Measurements from ENCODE around the gene RBKS.
"Not testable (repeated sequence)": the region's sequence is repeated elsewhere in the genome, so short reads cannot be mapped to it uniquely, and the experiment has no call there.

Gene RBKS

GRCh38 chr2:27771202-27771547 is 119.0 kb downstream of the RBKS start:
- DNase-seq (ENCODE audit: low read depth in 4 of 4, low spot score in 1 of 4) = no peak

- no peak for DNase-seq (ENCODE audit: low read depth in 4 of 4, low spot score in 1 of 4)
Measured at GRCh38 chr2:27766287-27766661, 123.9 kb downstream of the RBKS start.

GRCh38 chr2:27765621-27766286 is 124.4 kb downstream of the RBKS start:
- peak; percentile 25 to 33 (median 28) for DNase-seq (ENCODE audit: low read depth in 4 of 4, low spot score in 1 of 4)

GRCh38 chr2:27764526-27764925 is 125.7 kb downstream of the RBKS start:
- not testable (repeated sequence) for DNase-seq (ENCODE audit: low read depth in 4 of 4, low spot score in 1 of 4)

- DNase-seq (ENCODE audit: low read depth in 4 of 4, low spot score in 1 of 4) = no peak
Measured at GRCh38 chr2:27763907-27764267, 126.3 kb downstream of the RBKS start.

GRCh38 chr2:27762951-27763906 is 127.0 kb downstream of the RBKS start:
- no peak for DNase-seq (ENCODE audit: low read depth in 4 of 4, low spot score in 1 of 4)

- no peak for DNase-seq (ENCODE audit: low read depth in 4 of 4, low spot score in 1 of 4)
Measured at GRCh38 chr2:27756544-27757498, 133.4 kb downstream of the RBKS start.

- DNase-seq (ENCODE audit: low read depth in 4 of 4, low spot score in 1 of 4) = no peak
Measured at GRCh38 chr2:27756091-27756490, 134.1 kb downstream of the RBKS start.

- no peak for DNase-seq (ENCODE audit: low read depth in 4 of 4, low spot score in 1 of 4)
Measured at GRCh38 chr2:27754831-27755230, 135.4 kb downstream of the RBKS start.

GRCh38 chr2:27754138-27754588 is 136.0 kb downstream of the RBKS start:
- DNase-seq (ENCODE audit: low read depth in 4 of 4, low spot score in 1 of 4) = peak; percentile 47 to 73 (median 58)

GRCh38 chr2:27752551-27753237 is 137.5 kb downstream of the RBKS start:
- DNase-seq (ENCODE audit: low read depth in 4 of 4, low spot score in 1 of 4) = no peak

GRCh38 chr2:27751377-27751776 is 138.8 kb downstream of the RBKS start:
- DNase-seq (ENCODE audit: low read depth in 4 of 4, low spot score in 1 of 4) = no peak

GRCh38 chr2:27748803-27749554 is 141.2 kb downstream of the RBKS start:
- not testable (repeated sequence) for DNase-seq (ENCODE audit: low read depth in 4 of 4, low spot score in 1 of 4)

GRCh38 chr2:27747827-27748352 is 142.3 kb downstream of the RBKS start:
- no peak for DNase-seq (ENCODE audit: low read depth in 4 of 4, low spot score in 1 of 4)

GRCh38 chr2:27746325-27746724 is 143.9 kb downstream of the RBKS start:
- no peak for DNase-seq (ENCODE audit: low read depth in 4 of 4, low spot score in 1 of 4)

- DNase-seq (ENCODE audit: low read depth in 4 of 4, low spot score in 1 of 4) = not testable (repeated sequence)
Measured at GRCh38 chr2:27745494-27745893, 144.7 kb downstream of the RBKS start.

GRCh38 chr2:27742571-27742970 is 147.6 kb downstream of the RBKS start:
- DNase-seq (ENCODE audit: low read depth in 4 of 4, low spot score in 1 of 4) = no peak

- DNase-seq (ENCODE audit: low read depth in 4 of 4, low spot score in 1 of 4) = no peak
Measured at GRCh38 chr2:27741673-27742072, 148.5 kb downstream of the RBKS start.

GRCh38 chr2:27739058-27739373 is 151.2 kb downstream of the RBKS start:
- no peak for DNase-seq (ENCODE audit: low read depth in 4 of 4, low spot score in 1 of 4)
